ENCODE results near the gene NSUN4. TPM values are rescaled to one million over a fixed set of nuclear protein-coding genes. Genes with fewer than 3 reads are reported as not detected.
A peak's percentile ranks its signal among the peaks of the same experiment; 100 is the strongest.

Gene NSUN4
- total and polyA plus RNA-seq, 2 of the 13 experiments (the other 11 are each of a cell fraction or from before 2014, with no cell fraction given), result 21.5 to 23.5 TPM

DNA sequence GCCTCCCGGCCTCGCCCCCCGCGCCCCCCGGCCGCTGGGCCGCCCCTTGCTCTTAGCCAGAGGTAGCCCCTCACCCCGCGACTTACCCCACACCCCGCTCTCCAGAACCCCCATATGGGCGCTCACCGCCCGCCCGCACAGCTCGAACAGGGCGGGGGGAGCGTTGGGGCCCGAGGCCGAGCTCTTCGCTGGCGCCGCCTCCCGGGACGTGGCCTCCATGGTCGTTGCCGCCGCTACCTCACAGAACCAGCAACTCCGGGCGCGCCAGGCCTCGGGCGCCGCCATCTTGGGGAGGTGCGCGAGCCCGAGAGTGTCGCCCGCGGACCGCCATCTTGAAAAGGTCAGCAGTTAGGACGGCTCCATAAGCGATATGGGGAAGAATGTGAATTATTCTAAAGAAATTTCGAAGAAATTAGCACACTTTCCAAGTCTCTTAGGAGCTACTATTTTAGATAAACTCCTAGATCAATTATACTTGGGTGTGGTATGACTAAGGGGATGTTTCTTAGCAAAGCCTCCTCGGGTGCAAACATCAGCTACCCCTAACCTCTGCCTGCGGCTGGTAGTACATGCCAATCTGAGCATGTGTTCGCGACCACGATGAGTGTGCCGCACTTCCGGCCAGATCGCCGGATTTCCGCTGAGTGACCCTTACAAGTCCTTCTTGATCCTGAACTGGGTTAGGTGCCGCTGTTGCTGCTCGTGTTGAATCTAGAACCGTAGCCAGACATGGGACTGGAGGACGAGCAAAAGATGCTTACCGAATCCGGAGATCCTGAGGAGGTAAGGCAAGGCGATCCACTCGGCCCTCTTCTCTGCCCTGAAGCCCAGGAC is 37.4 kb upstream of the NSUN4 start, which contains the start of the genes LRRC41 and UQCRH (continued):
- TF ChIP-seq, protein P1, sequence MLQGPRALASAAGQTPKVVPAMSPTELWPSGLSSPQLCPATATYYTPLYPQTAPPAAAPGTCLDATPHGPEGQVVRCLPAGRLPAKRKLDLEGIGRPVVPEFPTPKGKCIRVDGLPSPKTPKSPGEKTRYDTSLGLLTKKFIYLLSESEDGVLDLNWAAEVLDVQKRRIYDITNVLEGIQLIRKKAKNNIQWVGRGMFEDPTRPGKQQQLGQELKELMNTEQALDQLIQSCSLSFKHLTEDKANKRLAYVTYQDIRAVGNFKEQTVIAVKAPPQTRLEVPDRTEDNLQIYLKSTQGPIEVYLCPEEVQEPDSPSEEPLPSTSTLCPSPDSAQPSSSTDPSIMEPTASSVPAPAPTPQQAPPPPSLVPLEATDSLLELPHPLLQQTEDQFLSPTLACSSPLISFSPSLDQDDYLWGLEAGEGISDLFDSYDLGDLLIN (CRISPR knock-in tag; IDR thresholded peaks at IDR 0.05; ENCODE audit: borderline replicate concordance), result no peak
- TF ChIP-seq ZNF383 (CRISPR knock-in tag; IDR thresholded peaks at IDR 0.05; ENCODE audit: borderline replicate concordance) (no peak), THAP11 (CRISPR knock-in tag; IDR thresholded peaks at IDR 0.05) (peak; percentile 85), MAFK (conservative IDR thresholded peaks at IDR 0.05 in 1 of 2, IDR thresholded peaks at IDR 0.05 in 1 of 2; ENCODE audit: low read length in 2 of 2) (peak; percentile 17 to 43; a peak in 1 of 4 replicates), SIN3A (IDR thresholded peaks at IDR 0.05; ENCODE audit: borderline replicate concordance, low read depth, low read length) (0 out of 2 replicates have a peak, but pooled peaks have one; percentile 38), SATB2 (CRISPR knock-in tag; IDR thresholded peaks at IDR 0.05) (no peak), ZFP82 (CRISPR knock-in tag; IDR thresholded peaks at IDR 0.05; ENCODE audit: borderline replicate concordance) (peak; percentile 93), ASH2L (IDR thresholded peaks at IDR 0.05; ENCODE audit: insufficient read length, low read depth, low read length) (no peak), DNMT1 (CRISPR knock-in tag; IDR thresholded peaks at IDR 0.05) (no peak), ATF7 (IDR thresholded peaks at IDR 0.05) (peak; percentile 84), ATF7 (CRISPR knock-in tag; IDR thresholded peaks at IDR 0.05) (peak; percentile 23; the same call in 1 of the 2 replicates), KMT2A (CRISPR knock-in tag; IDR thresholded peaks at IDR 0.05) (0 out of 2 replicates have a peak, but pooled peaks have one; percentile 52), GABPB1 (CRISPR knock-in tag; IDR thresholded peaks at IDR 0.05) (peak; percentile 92), MAZ (IDR thresholded peaks at IDR 0.05; ENCODE audit: borderline replicate concordance, low read depth, low read length) (no peak; the same call in 1 of the 2 replicates), MAZ (CRISPR knock-in tag; IDR thresholded peaks at IDR 0.05; ENCODE audit: low read depth) (no peak; the same call in 1 of the 2 replicates), NR2C2 (CRISPR knock-in tag; IDR thresholded peaks at IDR 0.05; ENCODE audit: borderline replicate concordance) (peak; percentile 74), POLR2G (IDR thresholded peaks at IDR 0.05; ENCODE audit: low read depth, low read length) (peak; percentile 91), ZNF547 (CRISPR knock-in tag; IDR thresholded peaks at IDR 0.05) (peak; percentile 20; the same call in 1 of the 2 replicates), HDAC2 (CRISPR knock-in tag; IDR thresholded peaks at IDR 0.05) (0 out of 2 replicates have a peak, but pooled peaks have one; percentile 1), MATR3 (CRISPR knock-in tag; IDR thresholded peaks at IDR 0.05) (no peak), RFX1 (IDR thresholded peaks at IDR 0.05) (no peak), XBP1 (CRISPR knock-in tag; IDR thresholded peaks at IDR 0.05) (no peak), MTF1 (CRISPR knock-in tag; IDR thresholded peaks at IDR 0.05) (no peak), XRCC5 (optimal IDR thresholded peaks at IDR 0.05; ENCODE audit: low read length) (peak; percentile 34), ZSCAN9 (CRISPR knock-in tag; IDR thresholded peaks at IDR 0.05; ENCODE audit: borderline replicate concordance) (no peak)
- TF ChIP-seq, protein P2, sequence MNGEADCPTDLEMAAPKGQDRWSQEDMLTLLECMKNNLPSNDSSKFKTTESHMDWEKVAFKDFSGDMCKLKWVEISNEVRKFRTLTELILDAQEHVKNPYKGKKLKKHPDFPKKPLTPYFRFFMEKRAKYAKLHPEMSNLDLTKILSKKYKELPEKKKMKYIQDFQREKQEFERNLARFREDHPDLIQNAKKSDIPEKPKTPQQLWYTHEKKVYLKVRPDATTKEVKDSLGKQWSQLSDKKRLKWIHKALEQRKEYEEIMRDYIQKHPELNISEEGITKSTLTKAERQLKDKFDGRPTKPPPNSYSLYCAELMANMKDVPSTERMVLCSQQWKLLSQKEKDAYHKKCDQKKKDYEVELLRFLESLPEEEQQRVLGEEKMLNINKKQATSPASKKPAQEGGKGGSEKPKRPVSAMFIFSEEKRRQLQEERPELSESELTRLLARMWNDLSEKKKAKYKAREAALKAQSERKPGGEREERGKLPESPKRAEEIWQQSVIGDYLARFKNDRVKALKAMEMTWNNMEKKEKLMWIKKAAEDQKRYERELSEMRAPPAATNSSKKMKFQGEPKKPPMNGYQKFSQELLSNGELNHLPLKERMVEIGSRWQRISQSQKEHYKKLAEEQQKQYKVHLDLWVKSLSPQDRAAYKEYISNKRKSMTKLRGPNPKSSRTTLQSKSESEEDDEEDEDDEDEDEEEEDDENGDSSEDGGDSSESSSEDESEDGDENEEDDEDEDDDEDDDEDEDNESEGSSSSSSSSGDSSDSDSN (CRISPR knock-in tag; IDR thresholded peaks at IDR 0.05), result peak; percentile 60; the same call in 1 of the 2 replicates
- TF ChIP-seq, protein P3, sequence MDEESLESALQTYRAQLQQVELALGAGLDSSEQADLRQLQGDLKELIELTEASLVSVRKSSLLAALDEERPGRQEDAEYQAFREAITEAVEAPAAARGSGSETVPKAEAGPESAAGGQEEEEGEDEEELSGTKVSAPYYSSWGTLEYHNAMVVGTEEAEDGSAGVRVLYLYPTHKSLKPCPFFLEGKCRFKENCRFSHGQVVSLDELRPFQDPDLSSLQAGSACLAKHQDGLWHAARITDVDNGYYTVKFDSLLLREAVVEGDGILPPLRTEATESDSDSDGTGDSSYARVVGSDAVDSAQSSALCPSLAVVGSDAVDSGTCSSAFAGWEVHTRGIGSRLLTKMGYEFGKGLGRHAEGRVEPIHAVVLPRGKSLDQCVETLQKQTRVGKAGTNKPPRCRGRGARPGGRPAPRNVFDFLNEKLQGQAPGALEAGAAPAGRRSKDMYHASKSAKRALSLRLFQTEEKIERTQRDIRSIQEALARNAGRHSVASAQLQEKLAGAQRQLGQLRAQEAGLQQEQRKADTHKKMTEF (CRISPR knock-in tag; IDR thresholded peaks at IDR 0.05), result peak; percentile 49

Measured in HepG2 (cell line).